H1 (cell line): ENCODE results near the gene GALNT4. TPM values are rescaled to one million over a fixed set of nuclear protein-coding genes. Genes with fewer than 3 reads are reported as not detected.

Experiments used
- CTCF ChIA-PET: fragments of 300-600 bp; sonication (Branson Sonifier 250); formaldehyde crosslinking; loops from one replicate; lab custom pipeline; 2021; ENCODE audit not compliant: partially characterized antibody; lab: Charles Lee
- POLR2A ChIA-PET: fragments of 300-600 bp; sonication (Branson Sonifier 250); formaldehyde crosslinking; loops from one replicate; lab custom pipeline; 2021; ENCODE audit warnings: inconsistent platforms; ENCODE audit not compliant: partially characterized antibody; lab: Charles Lee
- DNase-seq, 2 experiments: peaks; one replicate each; pipeline versions ENCODE4 v3.0.0 to v3.0.0-alpha.2; 2010 to 2022; ENCODE audit warnings: low spot score in 2 of 2, low read depth in 1 of 2, mixed read lengths in 1 of 2
- FAIRE-seq: peaks from 2 replicates; lab custom pipeline; 2011; peaks lifted over from hg19 to GRCh38; lab: Jason Lieb, UNC
- H2AFZ ChIP-seq: 2 replicates; pipeline ENCODE4 v1.8.1; 2012; ENCODE audit warnings: low read length, inconsistent platforms
- H2AK5ac ChIP-seq: 2 replicates; pipeline ENCODE4 v1.6.1; 2013; ENCODE audit warnings: low read depth, low read length
- H2BK120ac ChIP-seq: replicated peaks from 2 replicates; pipeline ENCODE3; 2013; ENCODE audit warnings: low read depth, low read length, inconsistent platforms
- H2BK12ac ChIP-seq: 2 replicates; pipeline ENCODE4 v1.6.1; 2013; ENCODE audit warnings: low read depth, low read length
- H2BK15ac ChIP-seq: 2 replicates; pipeline ENCODE4 v1.6.1; 2013; ENCODE audit warnings: low read length
- H2BK20ac ChIP-seq: 2 replicates; pipeline ENCODE4 v1.6.1; 2013; ENCODE audit warnings: low read length
- H2BK5ac ChIP-seq: 2 replicates; pipeline ENCODE4 v1.6.1; 2013; ENCODE audit warnings: low read depth, low read length
- H3K14ac ChIP-seq: 2 replicates; pipeline ENCODE4 v1.6.1; 2013; ENCODE audit warnings: inconsistent platforms; ENCODE audit not compliant: insufficient read length
- H3K18ac ChIP-seq: 2 replicates; pipeline ENCODE4 v1.6.1; 2013; ENCODE audit warnings: low read length; ENCODE audit errors: extremely low read depth
- H3K23ac ChIP-seq: 2 replicates; pipeline ENCODE4 v1.6.1; 2013; ENCODE audit warnings: inconsistent platforms; ENCODE audit not compliant: insufficient read length
- H3K23me2 ChIP-seq: 2 replicates; pipeline ENCODE4 v1.6.1; 2013; ENCODE audit warnings: low read depth, low read length
- H3K27ac ChIP-seq: 2 replicates; pipeline ENCODE4 v1.6.1; 2011; ENCODE audit warnings: low read depth, low read length, inconsistent platforms
- H3K27me3 ChIP-seq, 4 experiments: replicated peaks in 1 of 4; 1 replicate in 1 of 4; 2 replicates in 3 of 4; pipeline versions ENCODE4 v1.6.1 to v1.8.1; 2011 to 2013; ENCODE audit warnings: low read length in 3 of 4, mild to moderate bottlenecking in 3 of 4, inconsistent platforms in 2 of 4, mixed read lengths in 2 of 4, moderate library complexity in 1 of 4; ENCODE audit not compliant: control insufficient read depth in 3 of 4, insufficient read depth in 3 of 4; ENCODE audit errors: extremely low read depth in 1 of 4
- H3K36me3 ChIP-seq, 4 experiments: 2 replicates each; pipeline versions ENCODE4 v1.6.1 to v1.8.1; 2011 to 2013; ENCODE audit warnings: mild to moderate bottlenecking in 4 of 4, low read length in 3 of 4, moderate library complexity in 2 of 4, control low read depth in 1 of 4, inconsistent platforms in 1 of 4; ENCODE audit not compliant: insufficient read depth in 4 of 4, control insufficient read depth in 2 of 4
- H3K4ac ChIP-seq: replicated peaks from 2 replicates; pipeline ENCODE3; 2013; ENCODE audit warnings: low read length, low read depth, mixed read lengths, inconsistent platforms; ENCODE audit not compliant: insufficient read length
- H3K4me1 ChIP-seq, 4 experiments: replicated peaks in 1 of 4; 1 replicate in 1 of 4; 2 replicates in 3 of 4; pipeline versions ENCODE4 v1.6.1 to v1.8.1; 2011 to 2013; ENCODE audit warnings: low read length in 3 of 4, inconsistent platforms in 2 of 4, mixed read lengths in 1 of 4; ENCODE audit not compliant: insufficient read depth in 4 of 4, control insufficient read depth in 3 of 4
- H3K4me2 ChIP-seq, 2 experiments: 2 replicates each; pipeline versions ENCODE4 v1.6.1 to v1.8.1; 2011 to 2013; ENCODE audit warnings: low read depth in 2 of 2, low read length in 2 of 2, control low read depth in 1 of 2, inconsistent platforms in 1 of 2, mild to moderate bottlenecking in 1 of 2; ENCODE audit not compliant: insufficient read depth in 1 of 2
- H3K4me3 ChIP-seq, 4 experiments: fragments of 200-600, 300-600 bp in 1 of 4; sonication (generic), shearing (Covaris generic), sonication (Bioruptor Twin) in 1 of 4; 2 replicates each; pipeline versions ENCODE4 v1.5.1 to v1.8.1; 2011 to 2016; ENCODE audit warnings: low read length in 4 of 4, low read depth in 3 of 4, control low read depth in 2 of 4, inconsistent platforms in 2 of 4, mild to moderate bottlenecking in 2 of 4, mixed read lengths in 1 of 4, moderate library complexity in 1 of 4; ENCODE audit not compliant: insufficient read depth in 2 of 4; ENCODE audit errors: extremely low read depth in 1 of 4
- H3K56ac ChIP-seq: replicated peaks from 2 replicates; pipeline ENCODE3; 2013; ENCODE audit warnings: low read depth, mild to moderate bottlenecking, mixed read lengths, low read length, inconsistent platforms; ENCODE audit not compliant: insufficient read length
- H3K79me1 ChIP-seq: 2 replicates; pipeline ENCODE4 v1.6.1; 2013; ENCODE audit warnings: low read depth, low read length, control low read depth
- H3K79me2 ChIP-seq, 2 experiments: 2 replicates each; pipeline versions ENCODE4 v1.6.1 to v1.8.1; 2012 to 2013; ENCODE audit warnings: low read length in 2 of 2, mild to moderate bottlenecking in 2 of 2, inconsistent platforms in 1 of 2; ENCODE audit not compliant: insufficient read depth in 2 of 2, control insufficient read depth in 1 of 2
- H3K9ac ChIP-seq, 4 experiments: replicated peaks in 1 of 4; 1 replicate in 1 of 4; 2 replicates in 3 of 4; pipeline versions ENCODE4 v1.6.1 to v1.8.1; 2011 to 2013; ENCODE audit warnings: low read depth in 3 of 4, low read length in 3 of 4, control low read depth in 2 of 4, mild to moderate bottlenecking in 2 of 4, moderate library complexity in 2 of 4, inconsistent platforms in 1 of 4; ENCODE audit errors: extremely low read depth in 1 of 4
- H3K9me3 ChIP-seq, 2 experiments: 2 replicates each; pipeline versions ENCODE4 v1.6.1 to v1.8.1; 2012 to 2013; ENCODE audit warnings: mild to moderate bottlenecking in 2 of 2, moderate library complexity in 2 of 2, control low read depth in 1 of 2, inconsistent platforms in 1 of 2, low read depth in 1 of 2, low read length in 1 of 2, mixed read lengths in 1 of 2; ENCODE audit not compliant: insufficient read depth in 2 of 2
- H4K20me1 ChIP-seq, 2 experiments: replicated peaks in 1 of 2; 2 replicates each; pipeline versions ENCODE3 to v1.8.1; 2011 to 2013; ENCODE audit warnings: inconsistent platforms in 2 of 2, low read length in 2 of 2, mild to moderate bottlenecking in 1 of 2; ENCODE audit not compliant: insufficient read depth in 2 of 2, control insufficient read depth in 1 of 2
- H4K5ac ChIP-seq: 2 replicates; pipeline ENCODE4 v1.6.1; 2013; ENCODE audit warnings: low read length, low read depth, mixed read lengths, inconsistent platforms; ENCODE audit not compliant: insufficient read length
- H4K8ac ChIP-seq: 2 replicates; pipeline ENCODE4 v1.8.0; 2013; ENCODE audit warnings: mild to moderate bottlenecking, moderate library complexity, low read length, inconsistent platforms; ENCODE audit not compliant: insufficient read depth; ENCODE audit errors: extremely low read depth
- H4K91ac ChIP-seq: replicated peaks from 2 replicates; pipeline ENCODE3; 2013; ENCODE audit warnings: low read length, mixed read lengths, inconsistent platforms; ENCODE audit not compliant: insufficient read length
- ASH2L ChIP-seq: fragments of 200-600, 300-600 bp; sonication (generic); IDR thresholded peaks from one replicate; pipeline ENCODE4 v1.7.1; 2017; ENCODE audit warnings: low read length
- CTBP2 ChIP-seq: IDR thresholded peaks from 2 replicates; pipeline ENCODE4 v1.7.0; 2011; ENCODE audit warnings: borderline replicate concordance, mild to moderate bottlenecking, moderate library complexity, mixed read lengths, low read length; ENCODE audit not compliant: insufficient read depth, insufficient read length
- HDAC6 ChIP-seq: IDR thresholded peaks from one replicate; pipeline ENCODE4 v1.7.1; 2012; ENCODE audit warnings: low read depth, mild to moderate bottlenecking, inconsistent platforms, low read length, moderate library complexity
- KDM4A ChIP-seq: IDR thresholded peaks from one replicate; pipeline ENCODE4 v1.7.1; 2012; ENCODE audit warnings: low read depth, mild to moderate bottlenecking, moderate library complexity, low read length, inconsistent platforms; ENCODE audit not compliant: severe bottlenecking
- KDM5A ChIP-seq: fragments of 200-600 bp; IDR thresholded peaks from 2 replicates; pipeline ENCODE4 v1.7.1; 2012; ENCODE audit warnings: mild to moderate bottlenecking, low read length, inconsistent platforms, mixed read lengths
- NANOG ChIP-seq: IDR thresholded peaks from 2 replicates; pipeline ENCODE4 v1.6.1; 2011; ENCODE audit warnings: low read length, low read depth, mild to moderate bottlenecking, inconsistent platforms; ENCODE audit not compliant: insufficient read depth, poor library complexity, severe bottlenecking
- NRF1 ChIP-seq: IDR thresholded peaks from 2 replicates; pipeline ENCODE4 v1.6.1; 2011; ENCODE audit warnings: mild to moderate bottlenecking, low read depth, low read length, improper control_type of control experiment
- POU5F1 ChIP-seq: IDR thresholded peaks from 2 replicates; pipeline ENCODE4 v1.6.1; 2011; ENCODE audit warnings: low read depth, mild to moderate bottlenecking, low read length, moderate library complexity
- RAD21 ChIP-seq, 2 experiments: IDR thresholded peaks in 1 of 2; conservative IDR thresholded peaks in 1 of 2; 2 replicates each; pipeline ENCODE4 v1.6.1; 2011; ENCODE audit warnings: low read depth in 2 of 2, low read length in 2 of 2, improper control_type of control experiment in 1 of 2, inconsistent platforms in 1 of 2, mild to moderate bottlenecking in 1 of 2, moderate library complexity in 1 of 2
- RXRA ChIP-seq: IDR thresholded peaks from 2 replicates; pipeline ENCODE4 v1.6.1; 2011; ENCODE audit warnings: low read depth, mild to moderate bottlenecking, low read length, moderate library complexity; ENCODE audit not compliant: insufficient read depth
- SIRT6 ChIP-seq: IDR thresholded peaks from one replicate; pipeline ENCODE4 v1.7.1; 2012; ENCODE audit warnings: low read length, inconsistent platforms
- WGBS, 2 experiments: shearing (Covaris generic) in 1 of 2; methylation state at CpG; one replicate each; pipeline versions ENCODE4 v1.1.6 to v1.1.7; 2013 to 2015; ENCODE audit warnings: low lambda C conversion rate in 2 of 2, mixed read lengths in 2 of 2, inconsistent platforms in 1 of 2, low coverage in 1 of 2, missing lambda C conversion rate in 1 of 2; ENCODE audit not compliant: insufficient replicate concordance in 2 of 2, insufficient coverage in 1 of 2, insufficient read length in 1 of 2; ENCODE audit errors: extremely low coverage in 1 of 2, missing lambda C conversion rate in 1 of 2; 5-methylcytosine and 5-hydroxymethylcytosine counted together
- polyA plus RNA-seq, 7 experiments: library from polyadenylated mRNA; depleted of rRNA in 3 of 7; stranded (reverse) in 5 of 7; unstranded in 2 of 7; fragments of >200 nt in 5 of 7; fragments of 200-250 nt in 2 of 7; gene quantifications; 1 replicate in 5 of 7; 2 replicates in 1 of 7; 4 replicates in 1 of 7; pipeline versions ENCODE4 v1.2.1 to v1.2.3, GENCODE V29; 2011 to 2013; ENCODE audit warnings: missing spikeins in 2 of 7, mixed read lengths in 2 of 7
- total RNA-seq: library from RNA; stranded (reverse); fragmentation: NEBNext Ultra II Directional; extraction: Animal tissue kit (Norgen Biotek cat#: 25700); gene quantifications from 2 replicates; pipeline ENCODE4 v1.2.1, GENCODE V29; 2021

GALNT4 gene
- total and polyA plus RNA-seq, 2 of the 8 experiments (the other 6 are each of a cell fraction or from before 2014, with no cell fraction given): 0.45 to 3.3 TPM

DNA sequence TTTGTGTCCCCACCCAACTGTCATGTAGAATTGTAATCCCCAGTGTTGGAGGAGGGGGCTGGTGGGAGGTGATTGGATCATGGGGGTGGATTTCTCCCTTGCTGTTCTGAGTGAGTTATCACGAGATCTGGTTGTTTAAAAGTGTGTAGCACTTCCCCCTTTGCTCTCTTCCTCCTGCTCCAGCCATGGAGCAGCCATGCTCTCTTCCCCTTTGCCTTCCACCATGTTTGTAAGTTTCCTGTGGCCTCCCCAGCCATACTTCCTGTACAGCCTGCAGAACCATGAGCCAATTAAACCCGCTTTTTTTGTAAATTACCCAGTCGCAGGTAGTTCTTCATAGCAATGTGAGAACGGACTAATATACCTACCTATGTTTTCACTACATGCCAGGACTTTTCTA lies 3.8 kb upstream of the GALNT4 start:
- Histone ChIP-seq H2BK5ac (no peak overlapping the region), H3K9ac (no peak overlapping the region), H3K4me2 (no peak overlapping the region), H3K56ac (no peak overlapping the region), H3K79me2 (0 out of 4 replicates have a peak, but pooled peaks cover 0 to under 1% of the 10 kb centered on the region in 2 experiments), H3K14ac (no peak overlapping the region), H2BK15ac (no peak overlapping the region), H3K79me1 (no peaks in the 10 kb centered on the region; the same call in 1 of the 2 replicates), H3K27me3 (no peaks in the 10 kb centered on the region), H3K36me3 (no peaks in the 10 kb centered on the region), H3K4ac (no peak overlapping the region), H4K5ac (no peak overlapping the region), H3K9me3 (no peaks in the 10 kb centered on the region), H3K23me2 (peaks cover 13% of the 10 kb centered on the region), H3K23ac (no peak overlapping the region), H2BK120ac (no peak overlapping the region), H3K27ac (no peak overlapping the region), H2BK20ac (no peak overlapping the region), H2BK12ac (no peak overlapping the region), H4K8ac (no peak overlapping the region), H4K20me1 (peaks cover 0 to 1% of the 10 kb centered on the region in 2 experiments), H2AK5ac (no peak overlapping the region), H4K91ac (no peak overlapping the region), H3K18ac (no peak overlapping the region), H2AFZ (no peak overlapping the region), H3K4me3 (no peak overlapping the region), H3K4me1 (peaks cover 0 to 3% (median 1%) of the 10 kb centered on the region in 4 experiments; a peak in 2 of 7 replicates)
- CTCF ChIA-PET: interaction anchor here (0.6 to 11.1 kb wide), 10 partner anchors 10 to 1409 kb away, joined by 3 to 96 read pairs (median 6); no protein-coding TSS in a partner anchor
- FAIRE-seq: no peak
- 81% methylated on average over 4 of the region's 4 CpGs; no CpG with 5 or more reads in 1 of the 2 experiments for whole genome bisulfite sequencing, 2 experiments
- POLR2A ChIA-PET: no interaction called here
- DNase-seq: no peak
- no peak for TF ChIP-seq SIRT6
- TF ChIP-seq KDM4A: no peak
- TF ChIP-seq KDM5A: no peak
- no peak for TF ChIP-seq RAD21 (IDR thresholded peaks at IDR 0.05 in 1 of 2, conservative IDR thresholded peaks at IDR 0.05 in 1 of 2; ENCODE audit: low read depth in 2 of 2, low read length in 2 of 2)
- TF ChIP-seq POU5F1: no peak
- TF ChIP-seq NRF1: no peak
- no peak for TF ChIP-seq RXRA
- no peak for TF ChIP-seq CTBP2
- no peak for TF ChIP-seq HDAC6
- TF ChIP-seq ASH2L: no peak
- TF ChIP-seq NANOG: no peak
